Coronary artery (tissue), 2 donors: ENCODE data around the gene C1orf115.

Experiments
- DNase-seq: peaks from one replicate; pipeline ENCODE4 v3.0.0-alpha.2; 2017; ENCODE audit warnings: low spot score
- H3K27ac ChIP-seq, 2 donors: fragments of 200-600 bp; sonication (generic); one replicate each; pipeline ENCODE4 v1.5.1; 2016 to 2019
- H3K4me3 ChIP-seq: fragments of 200-600 bp; sonication (generic); 2 replicates; pipeline ENCODE4 v1.5.1; 2016; ENCODE audit warnings: mild to moderate bottlenecking, moderate library complexity
- TF ChIP-seq, protein P1 (sequence below): fragments of 200-600 bp; sonication (generic); IDR thresholded peaks from one replicate; pipeline ENCODE4 v1.5.1; 2019; ENCODE audit warnings: antibody characterized with exemption

C1orf115 gene

DNA sequence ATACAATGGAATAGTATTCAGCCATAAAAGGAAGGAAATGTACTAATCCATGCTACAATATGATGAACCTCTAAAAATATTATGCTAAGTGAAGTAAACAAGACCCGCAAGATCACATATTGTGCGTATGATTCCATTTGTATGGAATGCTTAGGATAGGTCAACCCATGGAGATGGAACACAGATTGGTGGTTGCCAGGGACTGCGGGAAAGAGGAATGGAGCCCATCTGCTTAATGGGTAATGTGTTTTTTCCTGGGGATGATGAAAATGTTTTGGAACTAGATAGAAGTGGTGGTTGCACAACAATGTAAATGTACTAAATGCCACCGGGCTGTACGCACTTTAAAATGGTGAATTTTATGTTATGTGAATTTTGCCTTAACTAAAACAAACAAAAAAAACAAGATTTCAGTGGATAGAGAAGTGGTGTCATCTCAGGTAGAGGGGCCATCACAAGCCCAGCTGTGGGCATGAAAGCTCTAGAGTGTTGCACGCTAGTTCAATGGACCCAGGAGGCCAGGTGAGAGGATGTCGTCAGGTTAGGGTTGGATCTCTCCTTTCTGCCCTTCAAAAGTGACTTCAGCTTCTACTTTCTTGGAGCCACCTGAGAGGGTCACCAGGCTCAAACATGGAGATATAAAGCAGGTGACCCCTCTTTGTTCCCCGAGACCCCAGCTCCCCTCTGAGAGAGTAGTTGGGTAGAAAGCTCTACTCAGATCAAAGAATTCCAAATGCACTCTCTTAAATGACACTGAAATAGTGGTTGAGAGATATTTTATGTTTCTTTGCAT lies 2.5 kb downstream of the C1orf115 start:
- DNase-seq = no peak
- Histone ChIP-seq H3K4me3 (no peak overlapping the region), H3K27ac (no peak overlapping the region)
- TF ChIP-seq, protein P1, sequence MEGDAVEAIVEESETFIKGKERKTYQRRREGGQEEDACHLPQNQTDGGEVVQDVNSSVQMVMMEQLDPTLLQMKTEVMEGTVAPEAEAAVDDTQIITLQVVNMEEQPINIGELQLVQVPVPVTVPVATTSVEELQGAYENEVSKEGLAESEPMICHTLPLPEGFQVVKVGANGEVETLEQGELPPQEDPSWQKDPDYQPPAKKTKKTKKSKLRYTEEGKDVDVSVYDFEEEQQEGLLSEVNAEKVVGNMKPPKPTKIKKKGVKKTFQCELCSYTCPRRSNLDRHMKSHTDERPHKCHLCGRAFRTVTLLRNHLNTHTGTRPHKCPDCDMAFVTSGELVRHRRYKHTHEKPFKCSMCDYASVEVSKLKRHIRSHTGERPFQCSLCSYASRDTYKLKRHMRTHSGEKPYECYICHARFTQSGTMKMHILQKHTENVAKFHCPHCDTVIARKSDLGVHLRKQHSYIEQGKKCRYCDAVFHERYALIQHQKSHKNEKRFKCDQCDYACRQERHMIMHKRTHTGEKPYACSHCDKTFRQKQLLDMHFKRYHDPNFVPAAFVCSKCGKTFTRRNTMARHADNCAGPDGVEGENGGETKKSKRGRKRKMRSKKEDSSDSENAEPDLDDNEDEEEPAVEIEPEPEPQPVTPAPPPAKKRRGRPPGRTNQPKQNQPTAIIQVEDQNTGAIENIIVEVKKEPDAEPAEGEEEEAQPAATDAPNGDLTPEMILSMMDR = no peak

DNA sequence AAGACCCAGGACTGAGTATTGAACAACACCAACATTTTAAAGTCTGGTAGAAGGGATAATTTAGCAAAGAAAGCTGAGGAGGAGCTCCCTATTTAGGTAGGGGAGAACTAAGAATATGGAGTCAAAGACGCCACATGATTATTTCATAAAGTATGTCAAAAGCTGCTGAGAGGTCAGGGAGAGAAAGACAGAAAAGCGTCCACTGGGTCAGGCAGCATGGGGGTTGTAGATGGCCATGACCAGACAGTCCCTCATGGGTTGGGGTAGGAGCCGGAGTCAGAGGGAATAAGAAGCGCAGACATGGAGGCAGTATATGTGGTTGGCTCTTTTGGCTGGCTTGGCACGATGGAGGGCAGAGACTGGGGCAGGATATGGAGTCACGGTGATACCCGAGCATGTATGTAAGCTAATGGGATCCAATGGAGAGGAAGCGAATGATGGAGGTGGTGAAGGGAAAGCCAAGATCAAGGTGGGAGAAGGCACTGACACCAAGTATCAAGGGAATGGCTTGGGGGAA lies 4.8 kb downstream of the C1orf115 start:
- TF ChIP-seq, protein P1 = no peak
- H3K27ac ChIP-seq = no peak overlapping the region
- DNase-seq = no peak

DNA sequence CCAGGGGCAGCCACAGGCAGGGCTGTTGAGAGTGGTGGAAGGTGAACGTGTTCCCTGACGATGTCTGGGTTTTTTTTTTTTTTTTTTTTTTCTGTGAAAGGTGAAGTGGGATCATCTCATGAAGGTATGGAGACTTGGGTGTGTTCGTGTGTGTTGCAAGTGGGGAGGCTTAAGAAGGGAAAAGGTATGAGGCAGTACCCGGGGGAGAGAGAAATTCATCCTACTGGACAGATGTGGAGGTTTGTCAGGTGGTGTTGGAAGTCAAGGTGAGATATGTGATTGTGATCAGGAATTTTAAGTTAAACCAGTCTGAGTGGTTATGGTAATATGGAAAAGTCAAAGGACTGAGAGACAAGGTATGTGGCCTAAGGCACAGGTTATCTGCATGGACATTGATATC lies 5.3 kb downstream of the C1orf115 start:
- TF ChIP-seq, protein P1 = no peak
- Histone ChIP-seq H3K27ac (no peak overlapping the region), H3K4me3 (no peak overlapping the region)
- DNase-seq = no peak

More for the DNA sequence above, 4.8 kb downstream of the C1orf115 start:
- H3K4me3 ChIP-seq = no peak overlapping the region

DNA sequence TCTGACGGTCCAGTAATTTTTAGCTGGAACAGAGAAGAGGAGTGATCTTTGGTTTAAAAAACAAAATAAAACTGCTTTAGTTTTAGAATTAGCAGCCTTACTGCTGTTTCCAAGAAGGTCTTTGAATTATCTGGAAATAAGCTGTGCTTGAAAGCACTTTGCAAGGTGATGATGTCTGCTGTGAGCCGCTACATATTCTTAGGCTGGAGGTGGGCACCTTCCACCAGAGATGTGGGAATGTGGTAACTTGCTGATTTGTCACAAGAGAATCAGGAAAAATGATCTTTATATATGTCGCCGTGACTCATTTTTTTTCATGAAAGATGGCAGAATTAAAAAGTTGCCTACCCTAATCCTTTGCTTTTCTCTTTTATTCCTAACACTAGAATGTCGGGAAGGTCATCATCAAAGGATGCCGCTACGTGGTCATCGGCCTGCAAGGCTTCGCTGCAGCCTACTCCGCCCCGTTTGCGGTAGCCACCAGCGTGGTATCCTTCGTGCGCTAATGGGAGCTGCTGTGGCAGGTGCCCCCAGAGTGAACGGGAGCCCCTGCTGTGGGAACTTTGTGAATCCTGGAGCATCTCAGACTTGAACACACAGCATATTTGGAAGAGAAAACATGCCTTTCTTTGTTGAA lies 6.2 kb downstream of the C1orf115 start:
- DNase-seq = no peak
- H3K27ac ChIP-seq = no peak overlapping the region
- TF ChIP-seq, protein P1 = no peak
- H3K4me3 ChIP-seq = no peak overlapping the region

DNA sequence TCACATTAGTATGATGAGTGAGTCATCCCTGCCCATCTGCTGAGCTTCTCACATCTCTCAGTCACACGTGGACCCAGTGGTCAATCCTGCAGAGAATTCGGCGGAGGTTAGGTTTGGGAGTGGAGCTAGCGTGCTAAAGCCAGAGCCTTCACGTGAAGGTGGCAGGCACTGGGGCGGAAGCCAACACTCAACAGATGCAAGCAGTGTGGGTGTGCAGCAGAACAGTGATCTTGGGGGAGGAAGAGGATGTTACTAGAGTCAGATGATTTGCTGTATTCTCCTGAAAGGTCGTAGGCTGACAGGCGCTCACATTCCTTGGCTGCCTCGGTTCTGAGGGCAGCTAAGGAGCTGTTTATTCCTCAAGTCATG lies 6.7 kb downstream of the C1orf115 start:
- H3K4me3 ChIP-seq = no peak overlapping the region
- no peak for DNase-seq
- H3K27ac ChIP-seq = no peak overlapping the region
- TF ChIP-seq, protein P1 = no peak

DNA sequence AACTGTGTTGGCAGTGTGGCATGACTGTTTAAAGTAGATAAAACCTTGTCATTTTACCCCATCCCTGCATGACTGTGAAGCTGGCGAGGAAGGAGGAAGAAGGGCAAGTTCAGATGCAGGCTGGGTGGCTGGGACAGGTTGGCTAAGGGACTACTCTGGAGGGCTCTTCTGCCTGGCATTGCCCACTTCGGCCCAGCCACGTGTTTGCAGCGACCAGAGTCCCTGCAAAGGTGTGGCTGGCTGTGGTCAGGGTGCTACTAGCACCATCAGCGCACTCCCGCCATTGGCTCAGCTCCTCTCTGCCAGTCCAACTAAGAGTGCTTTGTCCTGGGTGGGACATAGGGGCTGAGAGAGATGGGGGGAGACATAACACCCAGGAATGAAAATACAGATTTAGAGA lies 7.2 kb downstream of the C1orf115 start:
- no peak overlapping the region for H3K4me3 ChIP-seq
- H3K27ac ChIP-seq = no peak overlapping the region
- no peak for DNase-seq
- TF ChIP-seq, protein P1 = no peak

DNA sequence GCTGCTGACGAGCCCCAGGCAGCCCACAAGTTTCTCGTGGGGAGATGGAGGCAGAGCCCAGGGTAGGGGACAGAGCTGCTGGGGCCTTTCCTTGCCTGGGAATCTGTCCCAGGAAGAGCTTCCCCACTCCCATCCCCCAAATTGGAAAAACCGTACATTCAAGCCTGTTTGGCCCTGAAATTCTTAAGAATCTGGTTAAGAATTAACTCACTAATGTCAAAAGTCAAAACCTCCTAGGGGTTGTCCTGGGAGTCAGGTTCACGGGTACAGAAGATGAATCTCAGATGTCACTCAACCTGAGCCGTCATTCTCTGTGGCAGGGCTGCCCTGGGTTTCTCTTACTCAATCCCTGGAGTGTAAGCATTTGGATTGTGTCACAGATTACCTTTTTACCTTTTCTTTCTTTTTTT lies 8.4 kb downstream of the C1orf115 start:
- no peak overlapping the region for H3K4me3 ChIP-seq
- no peak for DNase-seq
- no peak overlapping the region for H3K27ac ChIP-seq
- TF ChIP-seq, protein P1 = no peak
